Measurements from ENCODE around the gene ZBTB7C.

DNA sequence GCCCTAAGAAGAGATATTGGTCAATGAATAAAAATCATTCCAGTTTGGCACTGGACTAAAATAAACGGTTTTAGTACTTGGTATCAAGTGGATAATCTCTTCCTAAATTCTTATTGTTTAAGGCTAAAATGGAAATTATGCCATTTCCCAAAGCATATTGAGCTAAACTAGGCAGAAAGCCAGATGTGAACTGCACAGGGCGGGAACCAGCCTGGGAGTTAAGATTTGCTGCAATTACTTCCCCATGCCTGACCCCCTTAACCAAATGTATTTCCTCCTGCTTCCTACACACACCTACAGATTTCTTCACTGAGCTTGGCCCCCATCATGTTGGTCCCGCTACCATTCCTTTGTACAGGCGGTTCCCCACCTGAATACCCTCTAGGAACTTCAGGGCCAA, 12.2 kb downstream of the ZBTB7C start:
- no peak for TF ChIP-seq POLR2A (IDR thresholded peaks at IDR 0.05)
- TF ChIP-seq, protein P1, sequence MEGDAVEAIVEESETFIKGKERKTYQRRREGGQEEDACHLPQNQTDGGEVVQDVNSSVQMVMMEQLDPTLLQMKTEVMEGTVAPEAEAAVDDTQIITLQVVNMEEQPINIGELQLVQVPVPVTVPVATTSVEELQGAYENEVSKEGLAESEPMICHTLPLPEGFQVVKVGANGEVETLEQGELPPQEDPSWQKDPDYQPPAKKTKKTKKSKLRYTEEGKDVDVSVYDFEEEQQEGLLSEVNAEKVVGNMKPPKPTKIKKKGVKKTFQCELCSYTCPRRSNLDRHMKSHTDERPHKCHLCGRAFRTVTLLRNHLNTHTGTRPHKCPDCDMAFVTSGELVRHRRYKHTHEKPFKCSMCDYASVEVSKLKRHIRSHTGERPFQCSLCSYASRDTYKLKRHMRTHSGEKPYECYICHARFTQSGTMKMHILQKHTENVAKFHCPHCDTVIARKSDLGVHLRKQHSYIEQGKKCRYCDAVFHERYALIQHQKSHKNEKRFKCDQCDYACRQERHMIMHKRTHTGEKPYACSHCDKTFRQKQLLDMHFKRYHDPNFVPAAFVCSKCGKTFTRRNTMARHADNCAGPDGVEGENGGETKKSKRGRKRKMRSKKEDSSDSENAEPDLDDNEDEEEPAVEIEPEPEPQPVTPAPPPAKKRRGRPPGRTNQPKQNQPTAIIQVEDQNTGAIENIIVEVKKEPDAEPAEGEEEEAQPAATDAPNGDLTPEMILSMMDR (IDR thresholded peaks at IDR 0.05), result no peak
